OCI-LY7 (cell line): ENCODE measurements around the gene CDK5R1. TPM values are rescaled to one million over a fixed set of nuclear protein-coding genes. Genes with fewer than 3 reads are reported as not detected.

Experiments used
- BruUV-seq: library from RNA; stranded (reverse); fragments of 400-500 nt; replicated peaks from 2 replicates; lab custom pipeline; 2021; lab: Mats Ljungman, UMichigan
- CTCF ChIA-PET: fragments of 300-600 bp; sonication (Branson Sonifier 250); formaldehyde crosslinking; loops from one replicate; lab custom pipeline; 2022; ENCODE audit warnings: antibody characterized with exemption; ENCODE audit not compliant: unreplicated experiment; lab: Charles Lee
- POLR2A ChIA-PET: fragments of 300-600 bp; sonication (Branson Sonifier 250); formaldehyde crosslinking; loops from one replicate; lab custom pipeline; 2022; ENCODE audit warnings: antibody characterized with exemption; lab: Charles Lee
- DNase-seq: peaks from one replicate; pipeline ENCODE4 v3.0.0-alpha.2; 2015; ENCODE audit warnings: low spot score
- H2AFZ ChIP-seq: fragments of 200-600 bp; sonication (generic), shearing (Covaris generic); 2 replicates; pipeline ENCODE4 v1.6.1; 2014; ENCODE audit warnings: mild to moderate bottlenecking, antibody characterized with exemption, low read length, moderate library complexity
- H3K27ac ChIP-seq: fragments of 200-600 bp; sonication (generic); 2 replicates; pipeline ENCODE4 v1.5.1; 2014; ENCODE audit warnings: mixed run types, low read depth, mild to moderate bottlenecking, moderate library complexity, low read length, inconsistent platforms; ENCODE audit not compliant: poor library complexity, severe bottlenecking
- H3K36me3 ChIP-seq: fragments of 200-600 bp; sonication (generic); 2 replicates; pipeline ENCODE4 v1.6.1; 2014; ENCODE audit warnings: mild to moderate bottlenecking, antibody characterized with exemption, low read length, moderate library complexity, mixed read lengths; ENCODE audit not compliant: insufficient read depth
- H3K4me1 ChIP-seq: fragments of 200-600 bp; sonication (generic); 2 replicates; pipeline ENCODE4 v1.5.1; 2014; ENCODE audit warnings: mild to moderate bottlenecking, low read length; ENCODE audit not compliant: insufficient read depth, poor library complexity, severe bottlenecking
- H3K4me2 ChIP-seq: fragments of 200-600 bp; sonication (generic); 2 replicates; pipeline ENCODE4 v1.6.1; 2014; ENCODE audit warnings: mild to moderate bottlenecking, low read length
- H3K4me3 ChIP-seq: fragments of 200-600 bp; sonication (generic); 2 replicates; pipeline ENCODE4 v1.5.1; 2014; ENCODE audit warnings: mild to moderate bottlenecking, low read depth, low read length; ENCODE audit not compliant: poor library complexity, severe bottlenecking
- H3K79me2 ChIP-seq: fragments of 200-600 bp; sonication (generic); 2 replicates; pipeline ENCODE4 v1.6.1; 2016; ENCODE audit warnings: low read depth, mild to moderate bottlenecking, low read length, moderate library complexity, mixed read lengths; ENCODE audit not compliant: insufficient read depth
- H3K9me2 ChIP-seq: fragments of 200-600 bp; sonication (generic); 2 replicates; pipeline ENCODE4 v1.6.1; 2016; ENCODE audit warnings: mild to moderate bottlenecking, low read length, mixed read lengths; ENCODE audit not compliant: insufficient read depth
- H3K9me3 ChIP-seq: fragments of 200-600 bp; sonication (generic); 2 replicates; pipeline ENCODE4 v1.6.1; 2014; ENCODE audit warnings: mild to moderate bottlenecking, mixed run types, low read length, mixed read lengths
- H4K20me1 ChIP-seq: fragments of 200-600 bp; sonication (generic); 2 replicates; pipeline ENCODE4 v1.6.1; 2014; ENCODE audit warnings: mild to moderate bottlenecking, antibody characterized with exemption, low read length, moderate library complexity, mixed read lengths; ENCODE audit not compliant: insufficient read depth
- CTCF ChIP-seq: fragments of 200-600 bp; sonication (generic); conservative IDR thresholded peaks from 2 replicates; pipeline ENCODE4 v1.5.1; 2014; ENCODE audit warnings: mild to moderate bottlenecking, antibody characterized with exemption, low read length, moderate library complexity, mixed read lengths
- EZH2phosphoT487 ChIP-seq: fragments of 200-600 bp; sonication (generic); IDR thresholded peaks from 2 replicates; pipeline ENCODE4 v1.6.1; 2018; ENCODE audit warnings: low read depth, borderline replicate concordance, mild to moderate bottlenecking, mixed run types, antibody characterized with exemption, low read length, moderate library complexity, mixed read lengths
- intact Hi-C: fragments of 100-400 bp; cut with micrococcal nuclease; formaldehyde crosslinking; loops from one replicate; pipeline ENCODE4 v1.10.0; 2022; ENCODE audit not compliant: unreplicated experiment
- total RNA-seq, 2 experiments: library from RNA; depleted of rRNA in 1 of 2; stranded (reverse); fragments of >200 nt in 1 of 2; shearing (Covaris generic) in 1 of 2; gene quantifications; 2 replicates each; pipeline ENCODE4 v1.2.3, GENCODE V29; 2014 to 2022

CDK5R1 gene
- total RNA-seq, 2 experiments from 2014 or later, result 1.3 to 2.2 TPM

GRCh38 chr17:32467949-32468348 is 18.8 kb upstream of the CDK5R1 start:
- CTCF ChIA-PET, result no interaction called here

GRCh38 chr17:32470405-32471167 is 16.2 kb upstream of the CDK5R1 start:
- TF ChIP-seq EZH2phosphoT487 (no peak), CTCF (no peak)
- peaks cover 4% of the 10 kb centered on the region; the same call in 1 of the 2 replicates for H4K20me1 ChIP-seq
- no peak overlapping the region for H3K4me2 ChIP-seq
- no TSS peak for BruUV-seq
- ChIA-PET POLR2A (interaction anchor here (0.6 to 1.2 kb wide), 3 partner anchors 27 to 199 kb away, joined by 3 to 4 read pairs (median 4); partner anchors contain the start of gene PSMD11), CTCF (no interaction called here)
- H3K27ac ChIP-seq, result no peak overlapping the region
- H3K4me3 ChIP-seq, result no peak overlapping the region
- H3K9me2 ChIP-seq, result no peaks in the 10 kb centered on the region
- H2AFZ ChIP-seq, result no peak overlapping the region
- H3K9me3 ChIP-seq, result no peaks in the 10 kb centered on the region
- intact Hi-C loops, result no loop called here
- H3K79me2 ChIP-seq, result no peaks in the 10 kb centered on the region
- no peaks in the 10 kb centered on the region for H3K4me1 ChIP-seq
- no peak for DNase-seq
- H3K36me3 ChIP-seq, result peaks cover 95% of the 10 kb centered on the region

More at GRCh38 chr17:32467949-32468348, 18.8 kb upstream of the CDK5R1 start:
- H3K9me2 ChIP-seq, result no peaks in the 10 kb centered on the region
- no TSS peak for BruUV-seq
- no peak overlapping the region for H3K4me2 ChIP-seq
- no peak overlapping the region for H3K27ac ChIP-seq
- no peak overlapping the region for H2AFZ ChIP-seq
- no peaks in the 10 kb centered on the region for H3K4me1 ChIP-seq
- H3K9me3 ChIP-seq, result no peaks in the 10 kb centered on the region
- TF ChIP-seq CTCF, result no peak
- no peak for TF ChIP-seq EZH2phosphoT487
- peaks cover 4% of the 10 kb centered on the region for H4K20me1 ChIP-seq
- intact Hi-C loops, result no loop called here
- no peak for DNase-seq
- no peak overlapping the region for H3K4me3 ChIP-seq
- POLR2A ChIA-PET, result interaction anchor here (0.7 kb wide), 1 partner anchor 95 kb away, joined by 3 read pairs; no protein-coding TSS in a partner anchor
- no peaks in the 10 kb centered on the region for H3K79me2 ChIP-seq
- peaks cover 93% of the 10 kb centered on the region for H3K36me3 ChIP-seq

- Histone ChIP-seq H3K4me2 (no peak overlapping the region), H3K36me3 (peaks cover 96% of the 10 kb centered on the region), H3K9me2 (no peaks in the 10 kb centered on the region), H3K9me3 (no peaks in the 10 kb centered on the region), H3K79me2 (no peaks in the 10 kb centered on the region), H2AFZ (no peak overlapping the region), H3K27ac (no peak overlapping the region), H4K20me1 (peaks cover 4% of the 10 kb centered on the region; the same call in 1 of the 2 replicates), H3K4me3 (no peak overlapping the region), H3K4me1 (no peaks in the 10 kb centered on the region)
- intact Hi-C loops, result no loop called here
- no peak for TF ChIP-seq EZH2phosphoT487
- no peak for TF ChIP-seq CTCF
- ChIA-PET POLR2A (interaction anchor here (0.6 to 0.7 kb wide), 2 partner anchors 249 to 283 kb away, joined by 3 read pairs; no protein-coding TSS in a partner anchor), CTCF (no interaction called here)
- no TSS peak for BruUV-seq
- no peak for DNase-seq
Observed at GRCh38 chr17:32471652-32472051, 15.1 kb upstream of the CDK5R1 start.
